ENCODE results near the gene LRRC46. TPM values are rescaled to one million over a fixed set of nuclear protein-coding genes. Genes with fewer than 3 reads are reported as not detected.
A peak's percentile ranks its signal among the peaks of the same experiment; 100 is the strongest.

Gene LRRC46
- total and polyA plus RNA-seq, 9 of the 15 experiments (the other 6 are each of a cell fraction or from before 2014, with no cell fraction given), result 0.39 to 1.4 (median 0.53) TPM; not detected in 1

DNA sequence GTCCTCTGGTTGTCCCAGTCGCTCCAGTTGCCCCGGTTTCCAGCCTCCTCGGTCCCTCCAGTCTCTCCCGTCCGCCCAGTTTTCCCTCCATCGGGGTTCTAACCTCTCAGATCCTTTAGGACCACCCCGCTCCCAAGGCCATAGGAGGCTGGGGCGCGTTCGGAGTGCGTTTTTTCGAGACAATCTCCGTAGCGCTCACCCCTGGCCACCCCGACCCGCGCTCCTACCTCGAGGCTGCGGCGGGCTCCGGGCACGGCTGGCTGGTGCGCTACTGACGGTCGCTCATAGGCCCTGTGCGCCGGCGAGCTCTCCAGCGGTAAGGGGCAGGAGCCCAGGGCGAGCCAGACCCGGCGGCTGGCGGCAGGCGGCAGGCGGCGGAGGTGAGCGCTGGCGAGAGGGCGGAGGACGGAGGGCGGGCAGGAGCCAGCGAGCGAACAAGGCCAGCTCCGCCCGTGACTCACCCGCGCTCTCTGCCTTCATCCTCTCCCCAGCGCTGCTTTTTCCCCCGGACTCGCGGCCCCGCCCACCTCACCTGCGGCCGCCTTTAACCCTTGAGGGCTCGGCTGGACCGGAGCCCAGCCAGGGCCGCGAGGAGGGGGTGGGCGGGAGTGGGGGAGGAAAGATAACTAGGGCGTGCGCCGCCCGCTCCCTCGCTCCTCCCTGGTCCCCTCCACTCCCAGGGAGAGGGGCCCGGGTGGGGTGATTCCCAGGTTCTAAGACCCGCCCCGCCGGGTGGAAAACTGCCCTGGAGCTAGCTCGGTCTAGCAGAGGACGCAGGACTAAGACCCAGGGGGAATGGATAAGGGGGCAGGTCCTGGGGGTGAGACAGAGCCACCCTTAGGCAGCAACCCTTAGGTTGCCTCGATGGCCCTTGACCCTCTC is 19.5 kb downstream of the LRRC46 start, which contains the start of gene SP6 (continued):
- TF ChIP-seq, protein P1, sequence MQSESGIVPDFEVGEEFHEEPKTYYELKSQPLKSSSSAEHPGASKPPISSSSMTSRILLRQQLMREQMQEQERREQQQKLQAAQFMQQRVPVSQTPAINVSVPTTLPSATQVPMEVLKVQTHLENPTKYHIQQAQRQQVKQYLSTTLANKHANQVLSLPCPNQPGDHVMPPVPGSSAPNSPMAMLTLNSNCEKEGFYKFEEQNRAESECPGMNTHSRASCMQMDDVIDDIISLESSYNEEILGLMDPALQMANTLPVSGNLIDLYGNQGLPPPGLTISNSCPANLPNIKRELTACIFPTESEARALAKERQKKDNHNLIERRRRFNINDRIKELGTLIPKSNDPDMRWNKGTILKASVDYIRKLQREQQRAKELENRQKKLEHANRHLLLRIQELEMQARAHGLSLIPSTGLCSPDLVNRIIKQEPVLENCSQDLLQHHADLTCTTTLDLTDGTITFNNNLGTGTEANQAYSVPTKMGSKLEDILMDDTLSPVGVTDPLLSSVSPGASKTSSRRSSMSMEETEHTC (IDR thresholded peaks at IDR 0.05), result no peak
- TF ChIP-seq, protein P2, sequence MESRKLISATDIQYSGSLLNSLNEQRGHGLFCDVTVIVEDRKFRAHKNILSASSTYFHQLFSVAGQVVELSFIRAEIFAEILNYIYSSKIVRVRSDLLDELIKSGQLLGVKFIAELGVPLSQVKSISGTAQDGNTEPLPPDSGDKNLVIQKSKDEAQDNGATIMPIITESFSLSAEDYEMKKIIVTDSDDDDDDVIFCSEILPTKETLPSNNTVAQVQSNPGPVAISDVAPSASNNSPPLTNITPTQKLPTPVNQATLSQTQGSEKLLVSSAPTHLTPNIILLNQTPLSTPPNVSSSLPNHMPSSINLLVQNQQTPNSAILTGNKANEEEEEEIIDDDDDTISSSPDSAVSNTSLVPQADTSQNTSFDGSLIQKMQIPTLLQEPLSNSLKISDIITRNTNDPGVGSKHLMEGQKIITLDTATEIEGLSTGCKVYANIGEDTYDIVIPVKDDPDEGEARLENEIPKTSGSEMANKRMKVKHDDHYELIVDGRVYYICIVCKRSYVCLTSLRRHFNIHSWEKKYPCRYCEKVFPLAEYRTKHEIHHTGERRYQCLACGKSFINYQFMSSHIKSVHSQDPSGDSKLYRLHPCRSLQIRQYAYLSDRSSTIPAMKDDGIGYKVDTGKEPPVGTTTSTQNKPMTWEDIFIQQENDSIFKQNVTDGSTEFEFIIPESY (CRISPR knock-in tag; IDR thresholded peaks at IDR 0.05), result peak; percentile 20; the same call in 1 of the 2 replicates
- no peak for TF ChIP-seq CBFA2T2 (conservative IDR thresholded peaks at IDR 0.05)
- no peak for TF ChIP-seq SRSF3 (IDR thresholded peaks at IDR 0.05; ENCODE audit: insufficient read depth, low read length)
- TF ChIP-seq PTTG1 (tag; IDR thresholded peaks at IDR 0.05; ENCODE audit: low read depth), result no peak
- TF ChIP-seq ELF2 (CRISPR knock-in tag; IDR thresholded peaks at IDR 0.05), result no peak
- no peak for TF ChIP-seq SIX5 (IDR thresholded peaks at IDR 0.05; ENCODE audit: borderline replicate concordance in 1 of 2, insufficient read depth in 1 of 2, low read depth in 1 of 2, low read length in 2 of 2)
- no peak; the same call in 1 of the 2 replicates for TF ChIP-seq ZBTB1 (CRISPR knock-in tag; IDR thresholded peaks at IDR 0.05; ENCODE audit: borderline replicate concordance, low read depth)
- no peak for TF ChIP-seq ZNF316 (IDR thresholded peaks at IDR 0.05)
- TF ChIP-seq ZNF695 (CRISPR knock-in tag; IDR thresholded peaks at IDR 0.05), result no peak
- peak; percentile 76; the same call in 1 of the 2 replicates for TF ChIP-seq ZEB2 (IDR thresholded peaks at IDR 0.05)
- no peak for TF ChIP-seq ZNF134 (CRISPR knock-in tag; conservative IDR thresholded peaks at IDR 0.05)
- TF ChIP-seq U2AF1 (optimal IDR thresholded peaks at IDR 0.05; ENCODE audit: low read depth, low read length), result no peak
- no peak; the same call in 1 of the 2 replicates for TF ChIP-seq BACH1 (tag; IDR thresholded peaks at IDR 0.05)
- TF ChIP-seq ZNF263 (CRISPR knock-in tag; IDR thresholded peaks at IDR 0.05; ENCODE audit: borderline replicate concordance), result peak; percentile 72; the same call in 1 of the 2 replicates
- no peak for TF ChIP-seq YY1 (IDR thresholded peaks at IDR 0.05; ENCODE audit: borderline replicate concordance in 1 of 3, control insufficient read depth in 1 of 3, extremely low read depth in 1 of 3, insufficient read depth in 3 of 3, insufficient read length in 1 of 3, insufficient replicate concordance in 2 of 3, low read depth in 1 of 3, low read length in 2 of 3)
- TF ChIP-seq ETV6 (IDR thresholded peaks at IDR 0.05; ENCODE audit: borderline replicate concordance in 1 of 2, low read depth in 2 of 2, low read length in 1 of 2), result no peak
- no peak for TF ChIP-seq ETV6 (CRISPR knock-in tag; IDR thresholded peaks at IDR 0.05; ENCODE audit: borderline replicate concordance)
- no peak for TF ChIP-seq SAFB (IDR thresholded peaks at IDR 0.05; ENCODE audit: borderline replicate concordance, low read depth, low read length)
- no peak for TF ChIP-seq ZNF274 (IDR thresholded peaks at IDR 0.05; ENCODE audit: borderline replicate concordance, low read depth, low read length)
- no peak for TF ChIP-seq ZNF668 (CRISPR knock-in tag; IDR thresholded peaks at IDR 0.05)
- TF ChIP-seq, protein P3, sequence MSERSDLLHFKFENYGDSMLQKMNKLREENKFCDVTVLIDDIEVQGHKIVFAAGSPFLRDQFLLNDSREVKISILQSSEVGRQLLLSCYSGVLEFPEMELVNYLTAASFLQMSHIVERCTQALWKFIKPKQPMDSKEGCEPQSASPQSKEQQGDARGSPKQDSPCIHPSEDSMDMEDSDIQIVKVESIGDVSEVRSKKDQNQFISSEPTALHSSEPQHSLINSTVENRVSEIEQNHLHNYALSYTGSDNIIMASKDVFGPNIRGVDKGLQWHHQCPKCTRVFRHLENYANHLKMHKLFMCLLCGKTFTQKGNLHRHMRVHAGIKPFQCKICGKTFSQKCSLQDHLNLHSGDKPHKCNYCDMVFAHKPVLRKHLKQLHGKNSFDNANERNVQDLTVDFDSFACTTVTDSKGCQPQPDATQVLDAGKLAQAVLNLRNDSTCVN (CRISPR knock-in tag; IDR thresholded peaks at IDR 0.05), result no peak
- no peak for TF ChIP-seq DIDO1 (tag; IDR thresholded peaks at IDR 0.05; ENCODE audit: low read depth)
- TF ChIP-seq MAFF (IDR thresholded peaks at IDR 0.05; ENCODE audit: low read length), result no peak
